HepG2 (cell line): ENCODE data around the gene CR1L. TPM values are rescaled to one million over a fixed set of nuclear protein-coding genes. Genes with fewer than 3 reads are reported as not detected.

Experiments used
- ATAC-seq: fragments of 200-7000 bp; cut with Tn5 transposase; 3 replicates; pipeline ENCODE4 v1.9.1; 2020; ENCODE audit warnings: mild to moderate bottlenecking, moderate library complexity
- BruUV-seq: library from RNA; stranded (reverse); fragments of 400-500 nt; replicated peaks from 2 replicates; lab custom pipeline; 2021; lab: Mats Ljungman, UMichigan
- CTCF ChIA-PET: fragments of 300-600 bp; formaldehyde crosslinking; extraction: SDS; loops from one replicate; lab custom pipeline; 2021; ENCODE audit warnings: low total read pairs, inconsistent platforms, low intra/inter-chr PET ratio; lab: Yijun Ruan, JAX
- POLR2A ChIA-PET: fragments of 350-600 bp; sonication (Branson Sonifier 250); formaldehyde crosslinking; loops from one replicate; lab custom pipeline; 2020; ENCODE audit warnings: antibody characterized with exemption, inconsistent platforms; lab: Yijun Ruan, JAX
- DNase-seq: peaks from one replicate; pipeline ENCODE4 v3.0.0-alpha.2; 2015; ENCODE audit warnings: low spot score
- FAIRE-seq: peaks from 3 replicates; lab custom pipeline; 2011; peaks lifted over from hg19 to GRCh38; lab: Jason Lieb, UNC
- H2AFZ ChIP-seq: one replicate; pipeline ENCODE4 v1.6.1; 2011; ENCODE audit warnings: low read length, inconsistent platforms
- H3K27ac ChIP-seq: fragments of 300-600 bp; 3 replicates; pipeline ENCODE4 v1.8.0; 2011; ENCODE audit warnings: mixed run types, mild to moderate bottlenecking, mixed read lengths, low read length, inconsistent platforms; ENCODE audit not compliant: insufficient read depth; ENCODE audit errors: extremely low read length
- H3K27me3 ChIP-seq, 2 experiments: fragments of 200-600 bp in 1 of 2; 2 replicates in 1 of 2; 3 replicates in 1 of 2; pipeline versions ENCODE4 v1.6.0 to v1.8.0; 2011; ENCODE audit warnings: low read length in 2 of 2, mild to moderate bottlenecking in 2 of 2, moderate library complexity in 2 of 2, inconsistent platforms in 1 of 2; ENCODE audit not compliant: insufficient read depth in 2 of 2, control insufficient read depth in 1 of 2
- H3K36me3 ChIP-seq, 2 experiments: fragments of 200-600 bp in 1 of 2; replicated peaks in 1 of 2; 2 replicates in 1 of 2; 3 replicates in 1 of 2; pipeline versions ENCODE4 v1.5.1 to v1.8.0; 2011; ENCODE audit warnings: low read length in 2 of 2, inconsistent platforms in 1 of 2; ENCODE audit not compliant: insufficient read depth in 2 of 2, control insufficient read depth in 1 of 2
- H3K4me1 ChIP-seq: 2 replicates; pipeline ENCODE4 v1.5.1; 2012; ENCODE audit warnings: low read length, inconsistent platforms; ENCODE audit not compliant: insufficient read depth
- H3K4me2 ChIP-seq: 2 replicates; pipeline ENCODE4 v1.6.0; 2011; ENCODE audit warnings: low read depth, low read length, inconsistent platforms
- H3K4me3 ChIP-seq, 3 experiments: fragments of 200-600 bp in 1 of 3; sonication (generic), shearing (Covaris generic) in 1 of 3; replicated peaks in 1 of 3; 2 replicates each; pipeline ENCODE4 v1.5.1; 2011 to 2016; ENCODE audit warnings: low read length in 3 of 3, inconsistent platforms in 2 of 3, low read depth in 2 of 3, mild to moderate bottlenecking in 2 of 3, control low read depth in 1 of 3, mixed read lengths in 1 of 3; ENCODE audit not compliant: insufficient read depth in 1 of 3
- H3K79me2 ChIP-seq: one replicate; pipeline ENCODE4 v1.6.1; 2011; ENCODE audit warnings: low read length, inconsistent platforms; ENCODE audit not compliant: insufficient read depth
- H3K9ac ChIP-seq: 2 replicates; pipeline ENCODE4 v1.6.0; 2011; ENCODE audit warnings: mild to moderate bottlenecking, low read depth, low read length, inconsistent platforms; ENCODE audit not compliant: insufficient read depth
- H3K9me3 ChIP-seq: 2 replicates; pipeline ENCODE4 v1.5.1; 2012; ENCODE audit warnings: mild to moderate bottlenecking, low read length
- H4K20me1 ChIP-seq: 2 replicates; pipeline ENCODE4 v1.6.0; 2011; ENCODE audit warnings: inconsistent platforms, mild to moderate bottlenecking, low read length, moderate library complexity; ENCODE audit not compliant: insufficient read depth
- CENPT ChIP-seq: sonication (generic); formaldehyde crosslinking; IDR thresholded peaks from 2 replicates; pipeline ENCODE4 v1.8.0; 2022; ENCODE audit warnings: low read depth, mild to moderate bottlenecking, moderate library complexity, missing genetic modification reagents
- HIVEP1 ChIP-seq: sonication (generic); formaldehyde crosslinking; IDR thresholded peaks from 2 replicates; pipeline ENCODE4 v1.4.0; 2020; ENCODE audit warnings: mild to moderate bottlenecking, missing genetic modification reagents
- MTA3 ChIP-seq: sonication (generic); formaldehyde crosslinking; IDR thresholded peaks from 2 replicates; pipeline ENCODE4 v1.4.0; 2020; ENCODE audit warnings: missing genetic modification reagents
- PCBP1 ChIP-seq: fragments of 200-400 bp; formaldehyde crosslinking; IDR thresholded peaks from 2 replicates; pipeline ENCODE4 v1.6.1; 2017; ENCODE audit warnings: mild to moderate bottlenecking, low read depth, low read length, borderline replicate concordance
- PLRG1 ChIP-seq: fragments of 450-650 bp; conservative IDR thresholded peaks from 2 replicates; pipeline ENCODE4 v1.6.1; 2016
- ZNF10 ChIP-seq: sonication (generic); formaldehyde crosslinking; IDR thresholded peaks from 2 replicates; pipeline ENCODE4 v1.4.0; 2020; ENCODE audit warnings: mild to moderate bottlenecking, low read depth, missing genetic modification reagents, borderline replicate concordance
- ZNF253 ChIP-seq: sonication (generic); formaldehyde crosslinking; IDR thresholded peaks from 2 replicates; pipeline ENCODE4 v1.8.0; 2022; ENCODE audit warnings: mild to moderate bottlenecking, missing genetic modification reagents, borderline replicate concordance
- WGBS: methylation state at CpG from one replicate; pipeline ENCODE4 v1.1.6; 2017; ENCODE audit warnings: low lambda C conversion rate; 5-methylcytosine and 5-hydroxymethylcytosine counted together
- in situ Hi-C: cut with HindIII; loops from 2 replicates; pipeline ENCODE4 v1.10.0; 2017; ENCODE audit warnings: low pct_unique_long_range_greater_than_20kb; ENCODE audit not compliant: extremely low pct_ligation_motif_present
- intact Hi-C: fragments of 100-400 bp; cut with micrococcal nuclease; formaldehyde crosslinking; loops from one replicate; pipeline ENCODE4 v1.10.0; 2022; ENCODE audit not compliant: unreplicated experiment
- polyA plus RNA-seq, 8 experiments: library from polyadenylated mRNA; depleted of rRNA in 3 of 8; stranded (reverse) in 7 of 8; unstranded in 1 of 8; fragments of >200 nt; fragmentation: Illumina TruSeq in 4 of 8; extraction: Trizol in 4 of 8; gene quantifications; 2 replicates each; pipeline versions ENCODE4 v1.2.1 to v1.2.3, GENCODE V29; 2011 to 2016; ENCODE audit warnings: low read depth in 4 of 8, missing spikeins in 1 of 8, mixed read lengths in 1 of 8; ENCODE audit not compliant: insufficient read depth in 1 of 8
- total RNA-seq, 5 experiments: library from RNA; depleted of rRNA; stranded (reverse); fragments of >200 nt; fragmentation: Illumina TruSeq; extraction: Trizol; gene quantifications; 2 replicates each; pipeline ENCODE4 v1.2.3, GENCODE V29; 2016; ENCODE audit warnings: low read depth in 1 of 5
- TF ChIP-seq, protein P1 (sequence below): sonication (generic); formaldehyde crosslinking; IDR thresholded peaks from 2 replicates; pipeline ENCODE4 v1.8.1; 2022; ENCODE audit warnings: mild to moderate bottlenecking, missing genetic modification reagents
- TF ChIP-seq, protein P2 (sequence below): sonication (generic); formaldehyde crosslinking; IDR thresholded peaks from 2 replicates; pipeline ENCODE4 v1.4.0; 2020; ENCODE audit warnings: missing genetic modification reagents
- TF ChIP-seq, protein P3 (sequence below): sonication (generic); formaldehyde crosslinking; IDR thresholded peaks from 2 replicates; pipeline ENCODE4 v1.4.0; 2020; ENCODE audit warnings: missing genetic modification reagents, borderline replicate concordance
- TF ChIP-seq, protein P4 (sequence below): sonication (generic); formaldehyde crosslinking; conservative IDR thresholded peaks from 2 replicates; pipeline ENCODE4 v1.5.0; 2020; ENCODE audit warnings: missing genetic modification reagents
- TF ChIP-seq, protein P5 (sequence below): sonication (generic); formaldehyde crosslinking; IDR thresholded peaks from 2 replicates; pipeline ENCODE4 v1.5.0; 2020; ENCODE audit warnings: missing genetic modification reagents, mild to moderate bottlenecking, borderline replicate concordance
- TF ChIP-seq, protein P6 (sequence below): sonication (generic); formaldehyde crosslinking; IDR thresholded peaks from 2 replicates; pipeline ENCODE4 v1.5.1; 2020; ENCODE audit warnings: missing genetic modification reagents, mild to moderate bottlenecking, borderline replicate concordance

Gene CR1L
- total and polyA plus RNA-seq, 2 of the 13 experiments (the other 11 are each of a cell fraction or from before 2014, with no cell fraction given) = not detected

DNA sequence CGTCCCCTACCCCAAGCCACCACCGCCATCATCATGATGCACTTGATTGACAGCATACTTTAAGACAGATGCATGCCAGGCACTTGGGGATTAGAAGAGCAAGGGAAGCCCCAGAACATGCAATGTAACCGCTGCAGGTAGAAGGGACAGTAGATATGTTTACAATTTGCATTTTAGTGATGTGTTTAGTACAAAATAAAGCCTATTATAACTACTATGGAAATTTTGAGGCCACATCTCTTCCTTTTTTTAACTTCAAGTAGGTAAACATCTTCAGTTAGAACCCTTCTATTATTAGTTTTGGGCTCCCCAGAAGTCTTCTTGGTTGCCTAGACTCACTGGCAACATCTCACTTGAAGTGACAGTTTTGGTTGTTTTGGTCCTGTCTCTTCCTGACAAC, 25.3 kb downstream of the CR1L start:
- Histone ChIP-seq H3K4me2 (no peak overlapping the region), H3K27me3 (0 out of 5 replicates have a peak, but pooled peaks cover 0 to 9% of the 10 kb centered on the region in 2 experiments), H3K27ac (no peak overlapping the region), H3K9ac (no peak overlapping the region), H3K9me3 (no peaks in the 10 kb centered on the region), H4K20me1 (no peaks in the 10 kb centered on the region), H3K79me2 (no peaks in the 10 kb centered on the region), H3K36me3 (no peaks in the 10 kb centered on the region), H3K4me3 (no peak overlapping the region), H2AFZ (no peak overlapping the region), H3K4me1 (peaks cover 7% of the 10 kb centered on the region; the same call in 1 of the 2 replicates)
- ChIA-PET POLR2A (no interaction called here), CTCF (no interaction called here)
- in situ Hi-C loops (no loop called here), intact Hi-C loops (no loop called here)
- DNase-seq = no peak
- BruUV-seq = no TSS peak
- no peak for ATAC-seq
- FAIRE-seq = no peak
- 11% methylated on average over 3 of the region's 3 CpGs for WGBS
- TF ChIP-seq, protein P1, sequence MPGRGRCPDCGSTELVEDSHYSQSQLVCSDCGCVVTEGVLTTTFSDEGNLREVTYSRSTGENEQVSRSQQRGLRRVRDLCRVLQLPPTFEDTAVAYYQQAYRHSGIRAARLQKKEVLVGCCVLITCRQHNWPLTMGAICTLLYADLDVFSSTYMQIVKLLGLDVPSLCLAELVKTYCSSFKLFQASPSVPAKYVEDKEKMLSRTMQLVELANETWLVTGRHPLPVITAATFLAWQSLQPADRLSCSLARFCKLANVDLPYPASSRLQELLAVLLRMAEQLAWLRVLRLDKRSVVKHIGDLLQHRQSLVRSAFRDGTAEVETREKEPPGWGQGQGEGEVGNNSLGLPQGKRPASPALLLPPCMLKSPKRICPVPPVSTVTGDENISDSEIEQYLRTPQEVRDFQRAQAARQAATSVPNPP (CRISPR knock-in tag) = no peak
- TF ChIP-seq, protein P2, sequence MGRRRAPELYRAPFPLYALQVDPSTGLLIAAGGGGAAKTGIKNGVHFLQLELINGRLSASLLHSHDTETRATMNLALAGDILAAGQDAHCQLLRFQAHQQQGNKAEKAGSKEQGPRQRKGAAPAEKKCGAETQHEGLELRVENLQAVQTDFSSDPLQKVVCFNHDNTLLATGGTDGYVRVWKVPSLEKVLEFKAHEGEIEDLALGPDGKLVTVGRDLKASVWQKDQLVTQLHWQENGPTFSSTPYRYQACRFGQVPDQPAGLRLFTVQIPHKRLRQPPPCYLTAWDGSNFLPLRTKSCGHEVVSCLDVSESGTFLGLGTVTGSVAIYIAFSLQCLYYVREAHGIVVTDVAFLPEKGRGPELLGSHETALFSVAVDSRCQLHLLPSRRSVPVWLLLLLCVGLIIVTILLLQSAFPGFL (CRISPR knock-in tag) = no peak
- TF ChIP-seq ZNF10 (no peak), CENPT (no peak), MTA3 (CRISPR knock-in tag) (no peak), PCBP1 (no peak), PLRG1 (no peak), ZNF253 (CRISPR knock-in tag) (no peak), HIVEP1 (CRISPR knock-in tag) (no peak)
- TF ChIP-seq, protein P3, sequence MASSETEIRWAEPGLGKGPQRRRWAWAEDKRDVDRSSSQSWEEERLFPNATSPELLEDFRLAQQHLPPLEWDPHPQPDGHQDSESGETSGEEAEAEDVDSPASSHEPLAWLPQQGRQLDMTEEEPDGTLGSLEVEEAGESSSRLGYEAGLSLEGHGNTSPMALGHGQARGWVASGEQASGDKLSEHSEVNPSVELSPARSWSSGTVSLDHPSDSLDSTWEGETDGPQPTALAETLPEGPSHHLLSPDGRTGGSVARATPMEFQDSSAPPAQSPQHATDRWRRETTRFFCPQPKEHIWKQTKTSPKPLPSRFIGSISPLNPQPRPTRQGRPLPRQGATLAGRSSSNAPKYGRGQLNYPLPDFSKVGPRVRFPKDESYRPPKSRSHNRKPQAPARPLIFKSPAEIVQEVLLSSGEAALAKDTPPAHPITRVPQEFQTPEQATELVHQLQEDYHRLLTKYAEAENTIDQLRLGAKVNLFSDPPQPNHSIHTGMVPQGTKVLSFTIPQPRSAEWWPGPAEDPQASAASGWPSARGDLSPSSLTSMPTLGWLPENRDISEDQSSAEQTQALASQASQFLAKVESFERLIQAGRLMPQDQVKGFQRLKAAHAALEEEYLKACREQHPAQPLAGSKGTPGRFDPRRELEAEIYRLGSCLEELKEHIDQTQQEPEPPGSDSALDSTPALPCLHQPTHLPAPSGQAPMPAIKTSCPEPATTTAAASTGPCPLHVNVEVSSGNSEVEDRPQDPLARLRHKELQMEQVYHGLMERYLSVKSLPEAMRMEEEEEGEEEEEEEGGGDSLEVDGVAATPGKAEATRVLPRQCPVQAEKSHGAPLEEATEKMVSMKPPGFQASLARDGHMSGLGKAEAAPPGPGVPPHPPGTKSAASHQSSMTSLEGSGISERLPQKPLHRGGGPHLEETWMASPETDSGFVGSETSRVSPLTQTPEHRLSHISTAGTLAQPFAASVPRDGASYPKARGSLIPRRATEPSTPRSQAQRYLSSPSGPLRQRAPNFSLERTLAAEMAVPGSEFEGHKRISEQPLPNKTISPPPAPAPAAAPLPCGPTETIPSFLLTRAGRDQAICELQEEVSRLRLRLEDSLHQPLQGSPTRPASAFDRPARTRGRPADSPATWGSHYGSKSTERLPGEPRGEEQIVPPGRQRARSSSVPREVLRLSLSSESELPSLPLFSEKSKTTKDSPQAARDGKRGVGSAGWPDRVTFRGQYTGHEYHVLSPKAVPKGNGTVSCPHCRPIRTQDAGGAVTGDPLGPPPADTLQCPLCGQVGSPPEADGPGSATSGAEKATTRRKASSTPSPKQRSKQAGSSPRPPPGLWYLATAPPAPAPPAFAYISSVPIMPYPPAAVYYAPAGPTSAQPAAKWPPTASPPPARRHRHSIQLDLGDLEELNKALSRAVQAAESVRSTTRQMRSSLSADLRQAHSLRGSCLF (CRISPR knock-in tag) = no peak
- TF ChIP-seq, protein P4, sequence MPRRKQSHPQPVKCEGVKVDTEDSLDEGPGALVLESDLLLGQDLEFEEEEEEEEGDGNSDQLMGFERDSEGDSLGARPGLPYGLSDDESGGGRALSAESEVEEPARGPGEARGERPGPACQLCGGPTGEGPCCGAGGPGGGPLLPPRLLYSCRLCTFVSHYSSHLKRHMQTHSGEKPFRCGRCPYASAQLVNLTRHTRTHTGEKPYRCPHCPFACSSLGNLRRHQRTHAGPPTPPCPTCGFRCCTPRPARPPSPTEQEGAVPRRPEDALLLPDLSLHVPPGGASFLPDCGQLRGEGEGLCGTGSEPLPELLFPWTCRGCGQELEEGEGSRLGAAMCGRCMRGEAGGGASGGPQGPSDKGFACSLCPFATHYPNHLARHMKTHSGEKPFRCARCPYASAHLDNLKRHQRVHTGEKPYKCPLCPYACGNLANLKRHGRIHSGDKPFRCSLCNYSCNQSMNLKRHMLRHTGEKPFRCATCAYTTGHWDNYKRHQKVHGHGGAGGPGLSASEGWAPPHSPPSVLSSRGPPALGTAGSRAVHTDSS (CRISPR knock-in tag) = no peak
- TF ChIP-seq, protein P5, sequence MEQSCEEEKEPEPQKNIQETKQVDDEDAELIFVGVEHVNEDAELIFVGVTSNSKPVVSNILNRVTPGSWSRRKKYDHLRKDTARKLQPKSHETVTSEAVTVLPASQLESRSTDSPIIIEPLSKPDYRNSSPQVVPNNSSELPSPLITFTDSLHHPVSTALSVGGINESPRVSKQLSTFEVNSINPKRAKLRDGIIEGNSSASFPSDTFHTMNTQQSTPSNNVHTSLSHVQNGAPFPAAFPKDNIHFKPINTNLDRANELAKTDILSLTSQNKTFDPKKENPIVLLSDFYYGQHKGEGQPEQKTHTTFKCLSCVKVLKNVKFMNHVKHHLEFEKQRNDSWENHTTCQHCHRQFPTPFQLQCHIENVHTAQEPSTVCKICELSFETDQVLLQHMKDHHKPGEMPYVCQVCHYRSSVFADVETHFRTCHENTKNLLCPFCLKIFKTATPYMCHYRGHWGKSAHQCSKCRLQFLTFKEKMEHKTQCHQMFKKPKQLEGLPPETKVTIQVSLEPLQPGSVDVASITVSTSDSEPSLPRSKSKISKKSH = no peak
- TF ChIP-seq, protein P6, sequence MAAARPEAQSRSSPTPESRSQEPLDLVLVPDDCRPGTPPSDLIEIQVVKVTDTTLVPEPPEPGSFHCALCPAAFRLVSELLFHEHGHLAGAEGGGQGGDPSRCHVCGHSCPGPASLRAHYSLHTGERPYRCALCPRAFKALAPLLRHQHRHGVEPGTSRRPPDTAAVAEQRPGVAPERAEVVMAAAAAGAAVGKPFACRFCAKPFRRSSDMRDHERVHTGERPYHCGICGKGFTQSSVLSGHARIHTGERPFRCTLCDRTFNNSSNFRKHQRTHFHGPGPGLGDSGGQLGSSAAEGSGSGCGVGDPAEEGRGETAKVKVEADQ = no peak
